ENCODE measurements around the gene UNC13B. TPM values are rescaled to one million over a fixed set of nuclear protein-coding genes. Genes with fewer than 3 reads are reported as not detected.

UNC13B gene
- total and polyA plus RNA-seq, 2 experiments from 2014 or later: 8.7 to 52.1 TPM

DNA sequence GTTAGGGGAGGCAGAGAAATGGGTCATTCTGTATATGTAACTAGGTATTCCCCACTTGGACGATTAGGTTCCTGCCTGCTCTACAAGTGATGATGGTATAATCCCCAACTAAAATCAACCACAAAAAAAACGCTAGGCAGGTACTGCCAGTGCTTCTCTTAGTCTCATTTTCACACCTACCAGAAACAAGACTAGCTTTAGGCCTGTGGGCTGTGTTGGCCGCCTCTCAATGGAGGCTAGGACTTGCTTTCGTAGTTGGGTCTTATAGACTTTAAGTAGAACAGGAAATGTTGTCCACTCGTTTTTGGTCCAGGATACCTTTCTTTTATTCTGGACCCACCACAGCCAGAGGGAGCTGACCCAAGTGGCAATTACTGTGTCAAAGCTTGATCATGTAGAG lies 111.8 kb downstream of the UNC13B start:
- Histone ChIP-seq H3F3A (replicated peaks; ENCODE audit: low read depth) (no peaks in the 10 kb centered on the region), H3K27ac (ENCODE audit: low read depth) (no peak overlapping the region)
- no peaks in the 10 kb centered on the region for H3K9me3 Mint-ChIP-seq

More for the DNA sequence above, 111.8 kb downstream of the UNC13B start:
- Histone ChIP-seq H3K4me1 (ENCODE audit: insufficient read depth) (peaks cover 5% of the 10 kb centered on the region; the same call in 1 of the 2 replicates), H3K27me3 (ENCODE audit: insufficient read depth) (no peaks in the 10 kb centered on the region), H2AFZ (no peak overlapping the region), H3K36me3 (ENCODE audit: insufficient read depth) (no peaks in the 10 kb centered on the region), H3K79me2 (replicated peaks; ENCODE audit: insufficient read depth) (no peaks in the 10 kb centered on the region; the same call in 1 of the 2 replicates), H3K4me3 (no peak overlapping the region), H4K20me1 (replicated peaks; ENCODE audit: insufficient read depth) (0 out of 2 replicates have a peak, but pooled peaks cover 3% of the 10 kb centered on the region), H3K9me2 (ENCODE audit: insufficient read depth) (no peaks in the 10 kb centered on the region), H3K4me2 (no peak overlapping the region)
- Mint-ChIP-seq H3K4me3 (no peak overlapping the region), H3K27ac (no peak overlapping the region), H3K27me3 (ENCODE audit: insufficient read depth, low read depth, poor library complexity) (peaks cover 2% of the 10 kb centered on the region), H3K36me3 (ENCODE audit: low read depth) (no peaks in the 10 kb centered on the region), H3K4me1 (peaks cover 8% of the 10 kb centered on the region; the same call in 2 of the 3 replicates)
- DNase-seq (ENCODE audit: low spot score): no peak
- no peak for TF ChIP-seq NANOG (IDR thresholded peaks at IDR 0.05; ENCODE audit: borderline replicate concordance)
- TF ChIP-seq, protein P1, sequence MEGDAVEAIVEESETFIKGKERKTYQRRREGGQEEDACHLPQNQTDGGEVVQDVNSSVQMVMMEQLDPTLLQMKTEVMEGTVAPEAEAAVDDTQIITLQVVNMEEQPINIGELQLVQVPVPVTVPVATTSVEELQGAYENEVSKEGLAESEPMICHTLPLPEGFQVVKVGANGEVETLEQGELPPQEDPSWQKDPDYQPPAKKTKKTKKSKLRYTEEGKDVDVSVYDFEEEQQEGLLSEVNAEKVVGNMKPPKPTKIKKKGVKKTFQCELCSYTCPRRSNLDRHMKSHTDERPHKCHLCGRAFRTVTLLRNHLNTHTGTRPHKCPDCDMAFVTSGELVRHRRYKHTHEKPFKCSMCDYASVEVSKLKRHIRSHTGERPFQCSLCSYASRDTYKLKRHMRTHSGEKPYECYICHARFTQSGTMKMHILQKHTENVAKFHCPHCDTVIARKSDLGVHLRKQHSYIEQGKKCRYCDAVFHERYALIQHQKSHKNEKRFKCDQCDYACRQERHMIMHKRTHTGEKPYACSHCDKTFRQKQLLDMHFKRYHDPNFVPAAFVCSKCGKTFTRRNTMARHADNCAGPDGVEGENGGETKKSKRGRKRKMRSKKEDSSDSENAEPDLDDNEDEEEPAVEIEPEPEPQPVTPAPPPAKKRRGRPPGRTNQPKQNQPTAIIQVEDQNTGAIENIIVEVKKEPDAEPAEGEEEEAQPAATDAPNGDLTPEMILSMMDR (conservative IDR thresholded peaks at IDR 0.05; ENCODE audit: low read depth in 2 of 2): no peak
- no peak for TF ChIP-seq EZH2phosphoT487 (IDR thresholded peaks at IDR 0.05; ENCODE audit: unreplicated experiment)
- no peak for TF ChIP-seq ZNF331 (CRISPR knock-in tag; IDR thresholded peaks at IDR 0.05; ENCODE audit: low read depth)
- no peak for TF ChIP-seq STAT1 (IDR thresholded peaks at IDR 0.05; ENCODE audit: unreplicated experiment)
- no peak for TF ChIP-seq ZNF462 (CRISPR knock-in tag; IDR thresholded peaks at IDR 0.05)
- no peak for TF ChIP-seq ZNF114 (CRISPR knock-in tag; IDR thresholded peaks at IDR 0.05)
- TF ChIP-seq JUNB (IDR thresholded peaks at IDR 0.05; ENCODE audit: unreplicated experiment): no peak
- no peak for TF ChIP-seq CREB1 (CRISPR knock-in tag; IDR thresholded peaks at IDR 0.05; ENCODE audit: low read depth)
- TF ChIP-seq EZH2 (IDR thresholded peaks at IDR 0.05; ENCODE audit: low read depth, unreplicated experiment): no peak
- TF ChIP-seq REST (IDR thresholded peaks at IDR 0.05; ENCODE audit: unreplicated experiment): no peak
- TF ChIP-seq POLR2AphosphoS5 (IDR thresholded peaks at IDR 0.05; ENCODE audit: low read depth): no peak
- TF ChIP-seq ETS1 (IDR thresholded peaks at IDR 0.05): no peak
- ATAC-seq: no peak
